Endometrial microvascular endothelial cells (primary cell): Measurements from ENCODE around the gene FGD6. TPM values are rescaled to one million over a fixed set of nuclear protein-coding genes. Genes with fewer than 3 reads are reported as not detected.
"Not testable (repeated sequence)": the region's sequence is repeated elsewhere in the genome, so short reads cannot be mapped to it uniquely, and the experiment has no call there.

ENCODE experiments used
- in situ Hi-C: cut with HindIII; loops from 2 replicates; pipeline ENCODE4 v1.10.0; 2017; ENCODE audit warnings: low sequenced_read_pairs, low pct_unique_long_range_greater_than_20kb; ENCODE audit errors: inconsistent ontology term
- total RNA-seq: library from RNA; depleted of rRNA; stranded (reverse); fragments of >200 nt; gene quantifications from one replicate; pipeline ENCODE4 v1.2.3, GENCODE V29; 2015; ENCODE audit errors: inconsistent ontology term

The FGD6 gene
- total RNA-seq, 1 donor from 2014 or later = 13.9 TPM

GRCh38 chr12:95238150-95238549 is 20.9 kb upstream of the FGD6 start:
- in situ Hi-C loops = no loop called here

- in situ Hi-C loops = no loop called here
Measured at GRCh38 chr12:95237315-95237714, 20.0 kb upstream of the FGD6 start.

- in situ Hi-C loops = not testable (repeated sequence)
Measured at GRCh38 chr12:95235621-95236020, 18.4 kb upstream of the FGD6 start.

- in situ Hi-C loops = not testable (repeated sequence)
Measured at GRCh38 chr12:95234187-95234586, 16.9 kb upstream of the FGD6 start.

GRCh38 chr12:95231190-95231589 is 13.9 kb upstream of the FGD6 start:
- in situ Hi-C loops = no loop called here

GRCh38 chr12:95230313-95230712 is 13.0 kb upstream of the FGD6 start:
- in situ Hi-C loops = no loop called here

GRCh38 chr12:95229636-95230035 is 12.4 kb upstream of the FGD6 start:
- in situ Hi-C loops = no loop called here

- in situ Hi-C loops = no loop called here
Measured at GRCh38 chr12:95228617-95229016, 11.3 kb upstream of the FGD6 start.

GRCh38 chr12:95227818-95228356 is 10.6 kb upstream of the FGD6 start:
- in situ Hi-C loops = no loop called here

GRCh38 chr12:95225645-95226212 is 8.5 kb upstream of the FGD6 start:
- in situ Hi-C loops = no loop called here

GRCh38 chr12:95224202-95225170 is 7.2 kb upstream of the FGD6 start:
- in situ Hi-C loops = no loop called here

GRCh38 chr12:95220726-95221125 is 3.5 kb upstream of the FGD6 start:
- in situ Hi-C loops = no loop called here

- in situ Hi-C loops = no loop called here
Measured at GRCh38 chr12:95220190-95220589, 2.9 kb upstream of the FGD6 start.

GRCh38 chr12:95218150-95219133 is 1.2 kb upstream of the FGD6 start:
- in situ Hi-C loops = loop anchor here (10.0 kb wide), 2 partner anchors 54 to 104 kb away; no protein-coding TSS in a partner anchor

GRCh38 chr12:95216711-95217376 is 423 bp downstream of the FGD6 start:
- in situ Hi-C loops = loop anchor here (10.0 kb wide), 2 partner anchors 52 to 102 kb away; no protein-coding TSS in a partner anchor

GRCh38 chr12:95215949-95216348 is 1.3 kb downstream of the FGD6 start:
- in situ Hi-C loops = loop anchor here (10.0 kb wide), 2 partner anchors 51 to 101 kb away; no protein-coding TSS in a partner anchor

GRCh38 chr12:95214466-95214865 is 2.8 kb downstream of the FGD6 start:
- in situ Hi-C loops = loop anchor here (10.0 kb wide), 2 partner anchors 50 to 100 kb away; no protein-coding TSS in a partner anchor

GRCh38 chr12:95213928-95214327 is 3.3 kb downstream of the FGD6 start:
- in situ Hi-C loops = loop anchor here (10.0 kb wide), 2 partner anchors 49 to 99 kb away; no protein-coding TSS in a partner anchor
